ENCODE results near the gene FGFR2.

FGFR2 gene

DNA sequence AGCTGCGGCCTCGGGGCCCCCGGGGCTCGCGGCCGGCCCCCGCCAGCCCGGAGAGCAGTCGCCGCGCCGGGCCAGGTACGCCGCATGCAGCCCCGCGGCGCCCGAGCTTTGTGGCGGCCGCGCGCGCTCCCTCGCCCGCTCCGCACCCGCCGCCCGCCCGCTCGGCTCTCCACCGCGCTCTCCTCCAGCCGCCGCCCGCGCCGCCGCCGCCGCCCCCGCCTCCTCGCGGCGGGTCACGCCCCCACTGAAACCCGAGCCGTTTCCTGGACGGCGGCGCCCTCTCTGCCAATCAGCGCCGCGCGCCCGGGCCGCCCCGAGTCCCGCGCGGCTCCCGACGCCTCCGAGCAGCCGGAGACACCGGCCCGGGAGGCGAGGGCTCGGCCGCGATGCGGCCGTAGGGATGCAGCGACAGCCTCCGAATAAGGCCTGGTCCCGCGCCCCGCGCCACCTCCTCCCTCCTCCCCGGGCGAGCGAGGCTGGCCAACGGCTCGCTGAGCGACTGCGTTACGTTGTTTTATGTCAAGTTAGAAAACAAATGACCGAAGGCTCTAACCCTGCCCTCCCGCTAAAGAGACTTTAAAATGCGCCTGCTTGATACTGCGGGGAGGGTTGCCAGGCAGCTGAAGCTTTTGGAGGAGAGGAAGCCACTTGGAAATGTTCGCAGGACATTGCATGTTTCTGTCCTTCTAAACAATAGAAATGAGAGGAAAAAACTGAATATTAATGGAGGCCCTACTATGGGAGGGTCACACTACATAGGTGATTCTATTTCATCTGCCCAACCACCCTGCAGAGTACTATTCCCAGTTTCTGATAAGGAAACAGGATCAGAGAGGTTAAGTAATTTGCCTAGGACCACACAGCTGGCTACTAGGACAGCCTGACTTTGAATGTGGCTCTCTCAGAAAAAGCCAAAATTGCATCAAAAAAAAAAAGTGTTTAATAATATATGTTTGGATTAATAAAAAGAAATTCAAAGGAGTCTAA lies at the start of gene FGFR2:
TSS of gene FGFR2 (minus strand) at position 182 of the 987 bp plus-strand sequence. CDS start 4,627 bp downstream, outside the sequence.
- DNase-seq (ENCODE audit: low read depth, low spot score), result no peak

DNA sequence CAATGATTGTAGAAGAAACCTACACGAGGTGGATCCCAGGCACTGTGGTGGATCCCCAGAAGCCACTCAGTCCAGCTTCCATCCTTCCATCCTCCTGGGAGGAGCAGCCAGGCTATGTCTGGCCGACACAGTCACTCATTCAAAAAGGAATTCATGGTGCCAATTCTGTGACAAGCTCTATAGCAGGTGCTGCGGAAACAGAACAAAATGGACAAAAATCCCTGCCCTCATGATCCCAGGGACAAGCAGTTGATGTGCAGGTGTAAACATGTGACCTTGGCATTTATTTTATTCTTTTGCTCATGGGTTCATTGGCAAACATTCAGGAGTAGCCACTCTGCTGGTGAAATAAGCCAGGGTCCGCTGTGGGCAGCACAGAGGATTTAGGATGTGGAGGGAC lies 49.2 kb upstream of the FGFR2 start:
- no peak for DNase-seq (ENCODE audit: low read depth, low spot score)

- DNase-seq (ENCODE audit: low read depth, low spot score), result no peak
Observed at GRCh38 chr10:121645696-121646095, 47.5 kb upstream of the FGFR2 start.

- no peak for DNase-seq (ENCODE audit: low read depth, low spot score)
Observed at GRCh38 chr10:121644501-121644900, 46.3 kb upstream of the FGFR2 start.

- DNase-seq (ENCODE audit: low read depth, low spot score), result no peak
Observed at GRCh38 chr10:121640266-121640665, 42.0 kb upstream of the FGFR2 start.

- DNase-seq (ENCODE audit: low read depth, low spot score), result no peak
Observed at GRCh38 chr10:121639416-121639815, 41.2 kb upstream of the FGFR2 start.

GRCh38 chr10:121637437-121637836 lies 39.2 kb upstream of the FGFR2 start:
- DNase-seq (ENCODE audit: low read depth, low spot score), result no peak

DNA sequence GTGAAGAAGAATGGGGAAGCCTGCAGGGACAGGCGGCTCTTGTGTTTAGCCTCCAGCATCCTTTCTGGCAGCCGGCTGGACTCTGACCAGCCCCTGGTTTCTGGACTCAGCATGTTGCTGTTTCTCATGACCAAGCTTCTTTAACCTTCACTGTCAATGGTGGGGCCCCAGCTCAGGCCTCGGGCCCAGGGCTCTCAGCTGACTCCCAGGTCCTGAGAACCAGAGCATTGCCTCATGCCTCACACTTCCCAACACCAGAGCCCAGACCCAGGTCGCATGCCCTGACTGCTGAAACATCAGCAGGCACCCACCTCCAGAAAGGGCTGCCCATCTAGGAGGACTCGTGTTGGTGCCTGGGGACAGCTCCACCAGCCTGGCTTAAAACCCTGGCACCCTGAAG lies 34.8 kb upstream of the FGFR2 start:
- DNase-seq (ENCODE audit: low read depth, low spot score), result no peak

GRCh38 chr10:121631365-121632029 lies 33.3 kb upstream of the FGFR2 start:
- no peak for DNase-seq (ENCODE audit: low read depth, low spot score)

GRCh38 chr10:121628859-121629258 lies 30.6 kb upstream of the FGFR2 start:
- DNase-seq (ENCODE audit: low read depth, low spot score), result no peak

DNA sequence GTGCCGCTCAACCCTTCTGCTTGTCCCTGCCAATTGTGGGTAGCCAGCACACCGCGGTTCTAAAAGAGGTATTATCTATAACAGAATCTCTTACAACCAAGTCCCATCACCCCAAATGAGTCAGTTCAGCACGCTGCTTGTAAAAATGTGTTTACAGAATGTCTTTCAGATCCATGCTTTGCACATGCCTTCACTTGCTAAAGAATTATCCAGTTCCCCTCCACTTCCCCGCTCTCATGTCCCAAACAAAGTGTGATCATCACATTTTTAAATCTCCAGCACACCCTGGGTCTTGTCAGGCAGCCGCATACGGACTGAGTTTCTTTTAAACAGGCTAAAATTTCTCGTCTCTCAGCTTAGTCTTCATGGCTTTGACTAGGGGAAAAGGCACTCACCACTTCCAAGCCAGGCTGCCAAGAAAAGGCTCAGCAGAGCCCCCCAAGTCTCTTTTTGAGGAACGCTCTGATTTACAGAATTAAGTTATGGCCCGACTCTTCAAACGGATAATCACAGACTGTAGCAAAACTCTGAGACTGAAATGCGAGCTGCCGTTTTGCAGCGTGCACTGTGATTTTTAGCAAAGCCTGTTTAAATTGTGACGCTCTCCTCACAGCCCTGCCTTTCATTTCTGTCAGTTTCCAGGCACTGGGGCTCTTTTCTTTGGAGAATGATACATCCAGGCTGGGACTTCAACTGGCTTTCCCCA lies 29.8 kb upstream of the FGFR2 start:
- no peak for DNase-seq (ENCODE audit: low read depth, low spot score)

GRCh38 chr10:121624836-121625486 lies 26.7 kb upstream of the FGFR2 start:
- DNase-seq (ENCODE audit: low read depth, low spot score), result no peak

DNA sequence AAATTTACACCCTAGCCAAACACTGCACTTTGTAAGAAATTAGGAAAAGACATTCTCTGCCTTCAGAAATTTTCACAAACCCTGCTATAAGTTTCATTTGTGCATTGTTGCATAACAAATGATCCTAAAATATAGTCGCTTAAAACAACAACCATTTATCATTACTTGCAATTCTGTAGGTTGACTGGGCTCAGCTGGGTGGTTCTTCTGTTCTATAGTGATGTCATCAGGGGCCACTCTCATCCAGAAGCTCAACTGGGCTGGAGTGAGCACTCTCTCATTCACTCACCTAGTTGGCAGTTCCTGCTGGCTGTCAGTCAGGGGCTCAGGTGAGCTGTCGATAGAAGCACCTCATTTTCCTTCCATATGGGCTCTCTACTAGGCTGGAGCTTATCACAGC lies 20.7 kb upstream of the FGFR2 start:
- DNase-seq (ENCODE audit: low read depth, low spot score), result no peak

- DNase-seq (ENCODE audit: low read depth, low spot score), result no peak
Observed at GRCh38 chr10:121617176-121617575, 18.9 kb upstream of the FGFR2 start.

- DNase-seq (ENCODE audit: low read depth, low spot score), result no peak
Observed at GRCh38 chr10:121616291-121616690, 18.0 kb upstream of the FGFR2 start.

DNA sequence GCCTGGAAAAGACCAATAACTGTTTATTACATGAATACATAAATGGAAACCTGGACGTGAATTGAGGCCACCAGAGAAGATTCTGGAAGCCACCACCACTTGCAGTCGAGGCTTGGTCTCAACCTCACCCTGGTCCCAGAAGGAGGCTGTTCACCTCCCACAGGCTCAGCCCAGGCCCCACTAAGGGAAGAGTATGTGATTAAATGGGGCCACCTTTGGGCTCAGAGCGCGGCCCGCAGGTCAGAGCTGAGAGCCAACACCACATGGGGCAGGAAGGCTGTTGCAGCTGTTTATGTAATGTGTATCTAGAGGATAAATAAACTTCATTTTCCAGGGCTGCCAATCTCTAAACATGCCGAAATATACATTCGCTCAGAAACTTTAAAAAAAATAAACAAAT lies 17.6 kb upstream of the FGFR2 start:
- no peak for DNase-seq (ENCODE audit: low read depth, low spot score)

GRCh38 chr10:121615435-121615793 lies 17.2 kb upstream of the FGFR2 start:
- DNase-seq (ENCODE audit: low read depth, low spot score), result no peak

- DNase-seq (ENCODE audit: low read depth, low spot score), result no peak
Observed at GRCh38 chr10:121614613-121615434, 16.6 kb upstream of the FGFR2 start.

DNA sequence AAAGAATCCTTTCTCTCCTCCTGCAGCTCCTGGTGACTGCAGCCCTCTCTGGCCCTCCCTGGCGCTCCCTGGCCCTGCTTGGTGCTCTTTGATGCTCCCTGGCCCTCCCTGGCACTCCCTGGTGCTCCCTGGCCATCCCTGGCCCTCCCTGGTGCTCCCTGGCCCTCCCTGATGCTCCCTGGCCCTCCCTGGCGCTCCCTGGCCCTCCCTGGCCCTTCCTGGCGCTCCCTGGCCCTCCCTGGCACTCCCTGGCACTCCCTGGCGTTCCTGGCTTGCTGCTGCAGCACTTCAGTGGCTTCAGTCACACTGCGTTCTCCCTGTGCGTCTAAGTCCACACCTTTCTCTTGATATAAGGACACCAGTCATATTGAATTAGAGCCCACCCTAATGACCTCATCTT lies 15.2 kb upstream of the FGFR2 start:
- DNase-seq (ENCODE audit: low read depth, low spot score), result no peak

DNA sequence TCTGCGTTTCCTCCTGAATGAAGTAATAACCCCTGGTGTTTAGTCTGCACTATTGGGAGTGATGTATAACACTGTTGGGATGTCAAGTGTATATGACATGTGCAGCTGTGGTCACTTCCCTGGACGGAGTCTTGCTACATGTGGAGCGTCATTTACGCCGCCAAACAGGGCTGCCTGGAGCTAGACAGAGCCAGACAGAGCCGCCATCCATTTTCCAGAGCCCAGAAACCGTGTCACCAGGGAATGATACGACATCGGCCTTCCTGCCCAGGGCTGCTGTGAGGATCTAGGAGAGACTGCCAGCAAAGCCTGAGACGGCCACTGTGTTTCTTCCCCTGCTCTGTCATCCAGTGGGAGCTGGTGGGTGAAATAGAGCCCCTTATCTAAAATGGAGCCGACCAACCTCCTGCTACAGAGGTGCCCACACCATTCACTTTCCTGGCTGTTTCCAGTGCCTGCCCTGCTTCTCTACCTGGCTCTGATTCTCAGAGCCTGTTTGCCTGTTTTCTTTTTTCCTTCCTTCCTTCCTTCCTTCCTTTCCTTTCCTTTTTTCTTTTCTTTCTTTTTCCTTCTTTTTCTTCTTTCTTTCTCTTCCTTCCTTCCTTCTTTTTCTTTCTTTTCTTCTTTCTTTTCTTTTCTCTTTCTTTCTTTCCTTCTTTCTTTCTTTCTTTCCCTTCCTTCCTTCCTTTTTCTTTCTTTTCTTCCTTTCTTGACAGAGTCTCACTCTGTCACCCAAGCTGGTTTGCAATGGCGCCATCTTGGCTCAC lies 13.3 kb upstream of the FGFR2 start:
- DNase-seq (ENCODE audit: low read depth, low spot score), result no peak
